K562 (cell line): ENCODE data around the gene PTGR2. TPM values are rescaled to one million over a fixed set of nuclear protein-coding genes. Genes with fewer than 3 reads are reported as not detected.

ENCODE experiments used
- BRCA1 ChIP-seq, 2 experiments: fragments of 450-650 bp in 1 of 2; sonication (generic) in 1 of 2; formaldehyde crosslinking in 1 of 2; IDR thresholded peaks; 2 replicates each; pipeline versions ENCODE4 v1.5.0 to v1.6.1; 2017 to 2020; ENCODE audit warnings: mild to moderate bottlenecking in 1 of 2, missing genetic modification reagents in 1 of 2
- CBFA2T3 ChIP-seq: fragments of 450-650 bp; IDR thresholded peaks from 2 replicates; pipeline ENCODE4 v1.6.1; 2017
- CCAR2 ChIP-seq: fragments of 200-400 bp; formaldehyde crosslinking; IDR thresholded peaks from 2 replicates; pipeline ENCODE4 v1.6.1; 2017; ENCODE audit warnings: mild to moderate bottlenecking, low read depth, low read length
- EWSR1 ChIP-seq: fragments of 450-650 bp; IDR thresholded peaks from 2 replicates; pipeline ENCODE4 v1.6.1; 2018; ENCODE audit warnings: borderline replicate concordance, mild to moderate bottlenecking, low read depth, moderate library complexity; ENCODE audit not compliant: partially characterized antibody
- HDAC6 ChIP-seq: IDR thresholded peaks from 2 replicates; pipeline ENCODE4 v1.6.1; 2012; ENCODE audit warnings: low read depth, mild to moderate bottlenecking, control low read depth, inconsistent platforms, low read length, moderate library complexity
- HDAC8 ChIP-seq: fragments of 450-650 bp; IDR thresholded peaks from 2 replicates; pipeline ENCODE4 v1.6.1; 2016; ENCODE audit warnings: mild to moderate bottlenecking, missing genetic modification characterization, moderate library complexity, missing compliant biosample characterization
- HDGF ChIP-seq: fragments of 450-650 bp; IDR thresholded peaks from 2 replicates; pipeline ENCODE4 v1.6.1; 2016
- HMGXB4 ChIP-seq: sonication (generic); formaldehyde crosslinking; IDR thresholded peaks from 2 replicates; pipeline ENCODE4 v1.8.1; 2023; ENCODE audit warnings: mild to moderate bottlenecking, missing genetic modification reagents
- MCM7 ChIP-seq, 2 experiments: fragments of 450-650 bp; IDR thresholded peaks; 2 replicates each; pipeline ENCODE4 v1.6.1; 2016 to 2018
- POLR2H ChIP-seq: IDR thresholded peaks from 2 replicates; pipeline ENCODE4 v1.6.1; 2016; ENCODE audit warnings: missing genetic modification characterization, low read depth, mild to moderate bottlenecking, control low read depth, missing compliant biosample characterization, moderate library complexity
- SMAD1 ChIP-seq: fragments of 150-350 bp; IDR thresholded peaks from 2 replicates; pipeline ENCODE4 v1.6.1; 2014; ENCODE audit warnings: low read length, low read depth; ENCODE audit not compliant: partially characterized antibody
- SMAD3 ChIP-seq: fragments of 450-650 bp; formaldehyde crosslinking; conservative IDR thresholded peaks from 2 replicates; pipeline ENCODE4 v1.4.0; 2020; ENCODE audit warnings: mild to moderate bottlenecking
- SNIP1 ChIP-seq: fragments of 450-650 bp; IDR thresholded peaks from 2 replicates; pipeline ENCODE4 v1.7.1; 2017; ENCODE audit warnings: low read depth, mild to moderate bottlenecking
- ZBTB17 ChIP-seq: fragments of 450-650 bp; formaldehyde crosslinking; IDR thresholded peaks from 2 replicates; pipeline ENCODE4 v1.4.0; 2020; ENCODE audit warnings: mild to moderate bottlenecking
- ZC3H11A ChIP-seq: IDR thresholded peaks from 2 replicates; pipeline ENCODE4 v1.6.1; 2012; ENCODE audit warnings: low read depth, low read length, improper control_type of control experiment
- ZFPM2 ChIP-seq: fragments of 250-450 bp; sonication (Bioruptor Pico); IDR thresholded peaks from 2 replicates; pipeline ENCODE4 v1.5.1; 2022; ENCODE audit warnings: mild to moderate bottlenecking
- polyA plus RNA-seq, 8 experiments: library from polyadenylated mRNA; depleted of rRNA in 4 of 8; stranded (reverse) in 5 of 8; unstranded in 3 of 8; fragments of >200 nt; fragmentation: Nextera tagmentation in 2 of 8; fragmentation: Illumina TruSeq in 1 of 8; extraction: Ambion mirVana in 2 of 8; extraction: Trizol in 1 of 8; gene quantifications; 2 replicates each; pipeline versions ENCODE4 v1.2.1 to v1.2.3, GENCODE V29; 2011 to 2014; ENCODE audit warnings: inconsistent platforms in 1 of 8, missing spikeins in 1 of 8
- total RNA-seq, 7 experiments: library from RNA; depleted of rRNA in 6 of 7; stranded (reverse); fragments of >200 nt in 6 of 7; fragmentation: Illumina TruSeq in 2 of 7; extraction: Trizol in 2 of 7; gene quantifications; 2 replicates each; pipeline versions ENCODE4 v1.2.1 to v1.2.3, GENCODE V29; 2011 to 2021; ENCODE audit warnings: low replicate concordance in 1 of 7
- TF ChIP-seq, protein P1 (sequence below): sonication (generic); formaldehyde crosslinking; IDR thresholded peaks from 2 replicates; pipeline ENCODE4 v1.8.0; 2022; ENCODE audit warnings: mild to moderate bottlenecking, missing genetic modification reagents
- TF ChIP-seq, protein P2 (sequence below): sonication (generic); formaldehyde crosslinking; IDR thresholded peaks from 2 replicates; pipeline ENCODE4 v1.8.0; 2023; ENCODE audit warnings: missing genetic modification reagents, mild to moderate bottlenecking, borderline replicate concordance

The PTGR2 gene
- total and polyA plus RNA-seq, 9 of the 15 experiments (the other 6 are each of a cell fraction or from before 2014, with no cell fraction given), result 7.4 to 23.0 (median 13.0) TPM

- TF ChIP-seq, protein P1, sequence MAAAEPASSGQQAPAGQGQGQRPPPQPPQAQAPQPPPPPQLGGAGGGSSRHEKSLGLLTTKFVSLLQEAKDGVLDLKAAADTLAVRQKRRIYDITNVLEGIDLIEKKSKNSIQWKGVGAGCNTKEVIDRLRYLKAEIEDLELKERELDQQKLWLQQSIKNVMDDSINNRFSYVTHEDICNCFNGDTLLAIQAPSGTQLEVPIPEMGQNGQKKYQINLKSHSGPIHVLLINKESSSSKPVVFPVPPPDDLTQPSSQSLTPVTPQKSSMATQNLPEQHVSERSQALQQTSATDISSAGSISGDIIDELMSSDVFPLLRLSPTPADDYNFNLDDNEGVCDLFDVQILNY (CRISPR knock-in tag), result no peak
- TF ChIP-seq, protein P2, sequence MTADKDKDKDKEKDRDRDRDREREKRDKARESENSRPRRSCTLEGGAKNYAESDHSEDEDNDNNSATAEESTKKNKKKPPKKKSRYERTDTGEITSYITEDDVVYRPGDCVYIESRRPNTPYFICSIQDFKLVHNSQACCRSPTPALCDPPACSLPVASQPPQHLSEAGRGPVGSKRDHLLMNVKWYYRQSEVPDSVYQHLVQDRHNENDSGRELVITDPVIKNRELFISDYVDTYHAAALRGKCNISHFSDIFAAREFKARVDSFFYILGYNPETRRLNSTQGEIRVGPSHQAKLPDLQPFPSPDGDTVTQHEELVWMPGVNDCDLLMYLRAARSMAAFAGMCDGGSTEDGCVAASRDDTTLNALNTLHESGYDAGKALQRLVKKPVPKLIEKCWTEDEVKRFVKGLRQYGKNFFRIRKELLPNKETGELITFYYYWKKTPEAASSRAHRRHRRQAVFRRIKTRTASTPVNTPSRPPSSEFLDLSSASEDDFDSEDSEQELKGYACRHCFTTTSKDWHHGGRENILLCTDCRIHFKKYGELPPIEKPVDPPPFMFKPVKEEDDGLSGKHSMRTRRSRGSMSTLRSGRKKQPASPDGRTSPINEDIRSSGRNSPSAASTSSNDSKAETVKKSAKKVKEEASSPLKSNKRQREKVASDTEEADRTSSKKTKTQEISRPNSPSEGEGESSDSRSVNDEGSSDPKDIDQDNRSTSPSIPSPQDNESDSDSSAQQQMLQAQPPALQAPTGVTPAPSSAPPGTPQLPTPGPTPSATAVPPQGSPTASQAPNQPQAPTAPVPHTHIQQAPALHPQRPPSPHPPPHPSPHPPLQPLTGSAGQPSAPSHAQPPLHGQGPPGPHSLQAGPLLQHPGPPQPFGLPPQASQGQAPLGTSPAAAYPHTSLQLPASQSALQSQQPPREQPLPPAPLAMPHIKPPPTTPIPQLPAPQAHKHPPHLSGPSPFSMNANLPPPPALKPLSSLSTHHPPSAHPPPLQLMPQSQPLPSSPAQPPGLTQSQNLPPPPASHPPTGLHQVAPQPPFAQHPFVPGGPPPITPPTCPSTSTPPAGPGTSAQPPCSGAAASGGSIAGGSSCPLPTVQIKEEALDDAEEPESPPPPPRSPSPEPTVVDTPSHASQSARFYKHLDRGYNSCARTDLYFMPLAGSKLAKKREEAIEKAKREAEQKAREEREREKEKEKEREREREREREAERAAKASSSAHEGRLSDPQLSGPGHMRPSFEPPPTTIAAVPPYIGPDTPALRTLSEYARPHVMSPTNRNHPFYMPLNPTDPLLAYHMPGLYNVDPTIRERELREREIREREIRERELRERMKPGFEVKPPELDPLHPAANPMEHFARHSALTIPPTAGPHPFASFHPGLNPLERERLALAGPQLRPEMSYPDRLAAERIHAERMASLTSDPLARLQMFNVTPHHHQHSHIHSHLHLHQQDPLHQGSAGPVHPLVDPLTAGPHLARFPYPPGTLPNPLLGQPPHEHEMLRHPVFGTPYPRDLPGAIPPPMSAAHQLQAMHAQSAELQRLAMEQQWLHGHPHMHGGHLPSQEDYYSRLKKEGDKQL, result no peak
- TF ChIP-seq SMAD3 (CRISPR knock-in tag), result no peak
- no peak for TF ChIP-seq HDGF
- no peak for TF ChIP-seq EWSR1
- TF ChIP-seq POLR2H, result peak; percentile 66
- no peak for TF ChIP-seq HDAC6
- TF ChIP-seq ZFPM2, result no peak
- no peak for TF ChIP-seq SNIP1
- TF ChIP-seq ZC3H11A, result no peak
- TF ChIP-seq CBFA2T3, result no peak
- no peak for TF ChIP-seq ZBTB17 (CRISPR knock-in tag)
- TF ChIP-seq CCAR2, result no peak
- no peak for TF ChIP-seq HDAC8 (tag)
- TF ChIP-seq MCM7 (IDR thresholded peaks at IDR 0.05), result no peak
- peak; percentile 52 for TF ChIP-seq SMAD1
- no peak; the same call in 1 of the 2 replicates for TF ChIP-seq HMGXB4 (CRISPR knock-in tag)
- TF ChIP-seq BRCA1 (IDR thresholded peaks at IDR 0.05), result no peak
- TF ChIP-seq BRCA1 (CRISPR knock-in tag; IDR thresholded peaks at IDR 0.05), result no peak
Measured at GRCh38 chr14:73886449-73887317, 35.1 kb downstream of the PTGR2 start, which contains the start of gene ZNF410 (continued).
